Fibroblast of the conjunctiva (primary cell): ENCODE data around the gene FTO.

Experiments used
- DNase-seq: peaks from one replicate; pipeline ENCODE4 v3.0.0-alpha.2; 2010; ENCODE audit warnings: low read depth

FTO gene

DNA sequence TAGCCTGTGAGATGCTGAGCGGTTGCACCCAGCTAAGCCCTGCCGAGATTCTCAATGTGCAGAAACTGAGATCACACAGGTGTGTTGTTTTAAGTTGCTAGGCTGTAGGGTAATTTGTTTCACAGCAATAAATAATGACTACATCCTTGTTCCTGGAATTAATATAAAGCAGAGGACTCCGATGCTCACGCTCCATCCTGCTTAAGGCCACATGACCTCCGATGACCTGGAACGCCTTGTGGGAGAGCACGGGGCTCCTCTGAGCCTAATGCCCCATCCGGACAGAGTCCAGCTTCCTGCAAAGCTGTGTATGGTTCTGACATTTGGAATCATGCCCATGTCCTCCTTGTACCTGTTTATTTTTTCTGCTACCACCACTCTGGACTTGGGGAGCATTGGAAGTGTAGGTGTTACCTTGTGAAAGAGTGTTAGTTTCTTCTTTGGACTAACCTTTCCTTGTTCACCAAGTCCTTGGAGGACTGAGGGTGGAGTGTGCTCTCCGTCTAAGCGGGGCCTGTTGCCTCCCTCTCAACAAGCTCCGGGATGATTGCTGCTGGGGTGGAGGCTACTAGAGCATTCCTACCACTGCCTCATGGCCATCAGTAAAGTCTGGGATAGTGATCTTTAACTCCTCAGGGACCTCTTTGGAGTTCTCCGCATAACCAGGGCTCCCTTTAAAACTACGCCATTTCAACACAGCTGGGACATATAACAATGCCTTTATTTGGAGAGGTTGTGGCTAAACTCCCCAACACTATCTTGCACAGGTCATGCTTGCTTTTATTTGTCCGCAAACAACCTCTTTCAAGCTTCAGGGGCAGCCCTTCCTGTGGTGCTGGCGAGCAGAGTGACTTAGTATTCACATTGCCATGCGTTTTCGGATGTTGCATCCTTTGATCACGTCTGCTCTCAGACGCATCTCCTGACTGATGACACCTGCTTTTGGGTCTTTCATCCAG lies 457.3 kb downstream of the FTO start:
- no peak for DNase-seq

DNA sequence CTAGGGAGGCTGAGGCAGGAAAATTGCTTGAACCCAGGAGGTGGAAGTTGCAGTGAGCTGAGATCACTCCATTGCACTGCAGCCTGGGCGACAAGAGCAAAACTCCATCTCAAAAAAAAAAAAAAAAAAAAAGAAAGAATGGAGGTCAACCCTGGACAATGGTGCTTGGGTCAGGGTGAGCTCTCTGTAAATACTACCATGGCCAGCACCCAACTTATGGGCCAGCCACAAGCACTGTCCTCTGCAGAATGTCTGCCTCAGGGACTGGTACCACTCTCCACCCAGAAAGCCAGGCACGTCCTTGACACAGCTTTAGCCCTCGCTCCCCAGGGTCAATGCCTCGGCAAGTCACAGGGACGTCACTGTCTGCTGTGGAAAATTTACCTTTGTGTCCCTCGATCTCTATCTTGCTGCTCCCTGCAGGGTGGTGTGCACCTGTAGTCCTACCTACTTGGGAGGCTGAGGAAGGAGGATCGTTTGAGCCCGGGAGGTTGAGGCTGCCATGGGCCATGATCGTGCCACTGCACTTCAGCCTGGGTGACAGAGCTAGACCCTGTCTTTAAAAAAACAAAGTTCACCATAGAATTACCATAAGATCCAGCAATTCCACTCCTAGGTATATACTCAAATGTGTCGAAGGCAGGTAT lies 459.4 kb downstream of the FTO start:
- DNase-seq = no peak

DNA sequence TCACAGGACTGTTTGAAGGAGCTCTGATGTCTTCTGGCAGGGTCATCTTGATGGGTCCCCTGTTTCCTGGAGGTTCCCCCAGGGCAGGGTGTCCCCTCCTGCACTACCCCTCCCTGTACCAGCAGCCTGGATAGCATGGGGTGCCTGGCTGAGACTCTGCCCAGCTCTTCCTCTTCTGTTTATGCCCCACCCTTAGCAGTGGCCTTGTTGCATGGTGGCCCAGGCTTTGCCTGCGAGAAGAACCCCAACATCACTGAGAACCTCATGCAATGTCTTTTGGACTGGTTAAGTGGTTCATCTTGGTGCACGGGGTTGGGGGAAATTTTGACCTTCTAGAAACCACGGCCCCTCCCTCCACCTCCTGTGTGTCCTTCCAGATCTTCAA lies 460.8 kb downstream of the FTO start:
- no peak for DNase-seq

DNA sequence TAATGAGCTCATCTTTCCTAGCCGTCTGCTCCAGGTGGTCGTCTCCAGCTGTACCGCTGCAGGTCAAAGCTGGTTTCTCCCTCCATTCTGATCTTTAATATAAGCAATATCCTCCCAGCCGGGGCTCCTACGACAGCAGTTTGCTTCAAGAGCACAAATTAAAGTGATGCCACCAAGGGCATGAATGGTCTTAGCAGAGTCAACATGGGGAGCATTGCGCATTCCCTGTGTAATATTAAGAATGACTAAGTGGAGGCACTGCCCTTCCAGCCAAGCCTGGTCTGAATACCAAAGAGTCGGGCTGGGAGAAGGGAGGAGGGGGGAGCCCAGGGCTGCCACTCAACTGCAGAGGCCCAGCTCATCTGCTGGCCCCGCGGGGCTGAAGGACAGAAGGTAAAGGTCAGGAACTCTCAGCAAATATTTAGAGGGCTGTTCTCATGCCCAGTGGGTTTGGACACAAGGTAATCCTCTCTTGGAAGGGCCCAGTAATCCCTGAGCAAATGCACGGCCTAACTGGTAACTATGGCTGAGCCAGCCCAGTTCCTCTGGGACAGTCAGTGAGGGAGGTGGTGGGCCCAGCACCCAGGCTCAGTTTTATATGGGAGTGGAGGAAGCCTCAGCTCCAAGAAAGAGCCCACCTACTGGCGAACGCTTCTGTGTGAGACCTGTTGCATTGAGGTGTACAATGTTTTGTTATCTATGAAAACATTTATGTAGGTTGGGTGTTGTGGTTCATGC lies 461.4 kb downstream of the FTO start:
- DNase-seq = no peak

DNA sequence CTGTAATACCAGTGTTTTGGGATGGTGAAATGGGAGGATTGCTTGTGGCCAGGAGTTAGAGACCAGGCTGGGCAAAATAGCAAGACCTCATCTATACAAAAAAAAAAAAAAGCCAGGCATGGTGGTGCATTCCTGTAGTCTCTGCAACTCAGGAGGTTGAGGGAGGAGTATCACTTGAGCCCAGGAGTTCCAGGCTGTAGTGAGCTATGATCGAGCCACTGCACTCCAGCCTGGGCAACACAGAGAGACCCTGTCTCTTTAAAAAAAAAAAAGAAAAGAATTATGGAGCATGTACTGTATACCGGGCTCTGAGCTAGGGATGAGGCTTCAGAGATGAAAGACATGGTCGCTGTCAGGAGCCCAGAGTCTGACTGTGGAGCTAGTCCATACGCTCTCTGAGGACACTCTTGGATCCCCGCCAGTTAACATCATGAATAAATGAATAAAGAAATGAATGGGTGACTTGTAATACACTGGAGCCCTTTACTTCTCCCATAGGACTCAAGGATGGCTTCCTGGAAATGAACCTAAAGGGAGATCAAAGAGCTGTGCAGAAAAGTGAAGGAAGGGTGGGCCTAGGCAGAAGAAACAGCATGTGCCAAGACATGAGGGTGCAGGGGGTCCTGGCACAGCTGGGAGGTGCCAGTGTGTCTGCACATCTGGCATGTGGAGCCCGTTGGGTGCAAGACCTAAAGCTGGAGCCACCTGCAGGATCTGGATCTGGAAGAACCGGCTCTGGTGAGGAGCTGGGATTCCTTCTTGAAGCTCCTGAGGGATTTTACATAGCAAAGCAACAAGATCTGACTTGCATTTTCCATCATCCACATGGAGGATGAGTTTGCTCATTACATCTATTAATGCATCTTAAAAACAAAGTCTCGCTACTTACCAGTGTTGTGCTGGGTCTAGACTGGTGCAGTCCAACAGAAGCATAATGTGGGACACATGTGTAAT lies 462.2 kb downstream of the FTO start:
- DNase-seq = no peak

- no peak for DNase-seq
Measured at GRCh38 chr16:54169112-54169511, 465.2 kb downstream of the FTO start.

GRCh38 chr16:54171626-54172537 lies 467.9 kb downstream of the FTO start:
- DNase-seq = no peak

DNA sequence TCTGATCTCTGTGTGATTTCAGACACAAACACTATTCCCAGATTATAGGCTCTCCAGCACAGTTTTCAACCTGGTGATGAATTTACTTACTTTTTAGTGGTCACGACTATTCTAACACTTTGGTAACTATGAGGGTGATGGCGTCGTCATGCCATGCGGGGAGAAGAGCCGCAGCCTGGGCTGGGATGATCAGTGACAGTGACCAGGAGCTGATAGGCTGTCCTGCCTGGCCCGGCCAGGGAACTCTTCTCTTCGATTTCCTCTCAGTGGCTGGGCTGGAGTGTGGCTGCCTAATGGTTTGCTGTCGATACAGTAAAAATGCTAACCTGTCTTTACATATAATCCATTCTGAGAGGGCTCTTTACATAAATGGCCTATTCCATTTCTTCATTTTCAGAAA lies 469.5 kb downstream of the FTO start:
- no peak for DNase-seq

DNA sequence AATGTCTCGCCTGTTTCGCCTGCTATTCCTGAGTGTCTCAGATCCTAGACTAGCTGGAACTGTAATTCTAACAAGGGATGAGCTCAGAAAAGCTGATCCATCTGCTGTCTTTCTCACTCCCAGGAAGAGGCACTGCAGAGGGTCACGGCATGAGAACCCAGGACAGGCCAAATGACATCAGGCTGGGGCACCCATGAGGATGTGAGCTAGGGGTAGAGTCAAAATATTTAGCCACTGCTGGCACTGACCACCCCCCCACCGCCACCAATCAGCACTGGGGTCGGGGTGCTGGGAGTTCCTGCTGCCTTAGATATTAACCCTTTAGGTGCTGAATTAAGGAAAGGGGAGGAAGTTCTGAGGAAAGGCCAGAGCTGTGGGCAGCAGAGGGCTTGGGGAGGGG lies 470.2 kb downstream of the FTO start:
- DNase-seq = no peak

DNA sequence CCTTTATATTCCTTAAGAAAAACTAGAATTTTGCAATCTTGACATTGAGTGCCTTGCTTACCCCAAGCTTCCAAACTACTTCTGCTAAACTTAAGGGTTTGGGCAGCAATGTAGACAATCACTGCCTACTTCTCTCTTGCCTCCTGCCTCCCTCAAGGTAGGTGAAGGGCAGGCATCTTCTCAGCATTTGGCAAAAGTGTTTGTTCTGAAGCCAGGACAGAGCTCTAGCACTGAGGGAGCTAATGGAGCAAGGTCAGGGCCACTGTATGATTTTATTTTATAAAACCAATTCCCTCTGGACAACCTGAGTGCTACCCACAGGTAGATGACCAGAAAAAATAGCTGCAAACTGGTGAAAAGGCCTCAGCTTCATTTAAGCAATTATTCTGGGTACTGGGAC lies 470.8 kb downstream of the FTO start:
- DNase-seq = no peak

GRCh38 chr16:54175169-54175551 lies 471.2 kb downstream of the FTO start:
- DNase-seq = no peak

GRCh38 chr16:54175552-54176375 lies 471.8 kb downstream of the FTO start:
- DNase-seq = no peak

DNA sequence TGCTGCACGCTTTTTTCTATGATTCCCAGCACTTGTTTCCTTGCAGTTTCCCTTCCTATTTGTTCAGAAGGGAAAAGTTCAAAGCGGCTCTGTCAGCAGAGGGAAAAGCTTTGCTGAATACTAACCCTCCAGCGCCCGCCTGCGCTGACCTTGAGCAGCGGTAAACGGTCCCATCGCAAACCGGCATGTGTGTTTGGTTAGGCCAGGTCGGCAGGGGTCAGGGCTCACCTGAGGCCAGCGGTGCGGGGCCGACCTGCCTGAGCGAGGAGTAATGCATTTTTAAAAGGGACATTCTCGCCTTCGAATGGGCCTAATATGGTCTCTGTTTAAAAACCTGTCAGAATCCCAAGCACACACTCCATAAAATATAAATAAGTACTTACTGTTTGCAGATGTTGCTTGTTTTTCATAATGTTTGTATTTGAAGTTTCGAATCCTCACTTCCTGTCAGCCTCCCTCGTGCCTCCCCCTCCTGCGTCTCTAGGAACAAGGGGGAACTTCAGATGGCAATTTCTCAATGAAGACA lies 472.5 kb downstream of the FTO start:
- DNase-seq = no peak

DNA sequence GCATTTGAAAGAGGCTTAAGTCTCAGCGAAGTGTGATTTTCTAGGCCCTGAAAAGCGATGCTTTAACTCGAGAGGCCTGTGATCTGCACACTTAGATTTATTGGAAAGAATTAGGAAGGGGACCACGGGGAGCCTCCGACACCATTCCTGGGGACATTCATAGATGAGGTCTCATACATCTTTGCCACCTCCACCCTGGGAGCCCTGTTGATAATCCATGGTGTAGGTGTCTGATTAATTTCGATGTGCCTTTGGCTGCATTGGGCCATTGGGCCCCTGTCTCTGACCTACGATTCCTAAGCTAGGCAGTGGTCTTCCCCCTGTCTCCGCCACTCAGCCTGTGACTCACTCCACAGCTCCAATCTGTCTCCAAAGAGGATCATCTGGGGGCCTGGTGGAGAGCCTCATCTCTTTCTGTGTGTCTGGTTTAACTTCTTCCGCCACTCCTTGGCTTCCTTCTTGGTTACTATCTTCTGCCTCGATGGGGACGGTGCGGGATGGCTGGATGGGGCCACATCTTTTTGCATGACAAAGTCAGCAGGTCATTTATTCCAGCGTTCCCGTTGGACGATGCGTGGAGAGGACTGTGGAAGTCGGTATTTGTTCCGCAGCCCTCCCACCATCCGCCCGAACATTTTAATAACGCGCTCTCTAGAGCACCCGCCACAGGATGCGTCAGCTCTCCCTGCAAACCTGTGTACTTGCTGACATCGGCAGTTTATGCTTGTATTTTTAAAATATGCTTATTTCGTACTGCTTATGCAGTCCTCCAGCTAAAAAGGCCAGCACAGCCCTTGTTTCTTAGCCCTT lies 473.3 kb downstream of the FTO start:
- no peak for DNase-seq

GRCh38 chr16:54177862-54178477 lies 474.0 kb downstream of the FTO start:
- DNase-seq = no peak

GRCh38 chr16:54178478-54178976 lies 474.6 kb downstream of the FTO start:
- DNase-seq = no peak

- DNase-seq = no peak
Measured at GRCh38 chr16:54180421-54181359, 476.7 kb downstream of the FTO start.
